Testis (tissue), 2 donors: ENCODE results near the gene MATR3.

Source experiments
- POLR2A ChIP-seq: fragments of 450-650 bp; IDR thresholded peaks from one replicate; pipeline ENCODE4 v1.6.1; 2017; ENCODE audit warnings: antibody characterized with exemption, mild to moderate bottlenecking, moderate library complexity
- TF ChIP-seq, protein P1 (sequence below), 3 experiments: fragments of 450-650 bp in 2 of 3; fragments of 200-600 bp in 1 of 3; sonication (generic) in 1 of 3; IDR thresholded peaks; one replicate each; pipeline ENCODE4 v1.5.1; 2016 to 2019; ENCODE audit warnings: antibody characterized with exemption in 3 of 3, mild to moderate bottlenecking in 2 of 3, moderate library complexity in 1 of 3

DNA sequence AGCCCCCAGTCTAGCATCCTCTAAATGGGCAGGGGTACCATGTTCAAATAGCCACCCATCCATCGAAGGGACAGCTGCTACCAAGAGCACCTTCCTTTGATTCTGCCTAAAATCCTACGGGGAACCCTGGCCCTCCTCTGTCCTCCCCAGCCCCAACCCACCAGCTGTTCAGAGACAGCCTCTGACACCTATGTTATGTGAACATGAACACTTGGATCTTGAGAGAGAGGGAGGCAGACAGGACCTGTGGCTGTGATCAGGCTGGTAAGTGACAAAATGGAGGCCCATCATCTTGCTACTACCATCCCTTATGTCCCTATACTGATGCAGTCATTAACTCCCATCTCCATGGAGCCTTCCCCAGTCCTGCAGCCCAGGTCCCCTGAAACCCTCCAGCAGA lies 81.4 kb downstream of the MATR3 start:
- TF ChIP-seq, protein P1, sequence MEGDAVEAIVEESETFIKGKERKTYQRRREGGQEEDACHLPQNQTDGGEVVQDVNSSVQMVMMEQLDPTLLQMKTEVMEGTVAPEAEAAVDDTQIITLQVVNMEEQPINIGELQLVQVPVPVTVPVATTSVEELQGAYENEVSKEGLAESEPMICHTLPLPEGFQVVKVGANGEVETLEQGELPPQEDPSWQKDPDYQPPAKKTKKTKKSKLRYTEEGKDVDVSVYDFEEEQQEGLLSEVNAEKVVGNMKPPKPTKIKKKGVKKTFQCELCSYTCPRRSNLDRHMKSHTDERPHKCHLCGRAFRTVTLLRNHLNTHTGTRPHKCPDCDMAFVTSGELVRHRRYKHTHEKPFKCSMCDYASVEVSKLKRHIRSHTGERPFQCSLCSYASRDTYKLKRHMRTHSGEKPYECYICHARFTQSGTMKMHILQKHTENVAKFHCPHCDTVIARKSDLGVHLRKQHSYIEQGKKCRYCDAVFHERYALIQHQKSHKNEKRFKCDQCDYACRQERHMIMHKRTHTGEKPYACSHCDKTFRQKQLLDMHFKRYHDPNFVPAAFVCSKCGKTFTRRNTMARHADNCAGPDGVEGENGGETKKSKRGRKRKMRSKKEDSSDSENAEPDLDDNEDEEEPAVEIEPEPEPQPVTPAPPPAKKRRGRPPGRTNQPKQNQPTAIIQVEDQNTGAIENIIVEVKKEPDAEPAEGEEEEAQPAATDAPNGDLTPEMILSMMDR (IDR thresholded peaks at IDR 0.05): no peak
- TF ChIP-seq POLR2A: no peak
